ENCODE data around the gene TPCN1.

DNA sequence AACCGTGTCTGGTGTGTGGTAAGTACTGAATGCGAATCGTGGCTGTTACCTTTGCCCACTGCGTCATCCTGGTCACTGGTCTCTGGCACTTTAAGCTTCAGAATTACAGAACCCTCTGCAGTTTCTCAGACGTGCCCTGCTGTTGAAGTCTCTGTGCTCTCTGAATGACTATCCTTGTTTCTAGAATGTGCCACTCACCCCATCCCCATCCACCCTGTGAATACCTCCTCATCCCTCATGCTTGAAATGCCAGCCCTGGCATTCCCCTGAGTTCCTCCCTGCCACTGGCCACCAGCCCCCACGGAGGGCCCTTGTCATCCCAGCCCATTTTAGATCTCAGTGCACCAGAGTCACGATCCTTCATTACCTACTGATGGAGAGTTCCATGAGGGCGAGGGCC is 21.3 kb downstream of the TPCN1 start:
- TF ChIP-seq, protein P1, sequence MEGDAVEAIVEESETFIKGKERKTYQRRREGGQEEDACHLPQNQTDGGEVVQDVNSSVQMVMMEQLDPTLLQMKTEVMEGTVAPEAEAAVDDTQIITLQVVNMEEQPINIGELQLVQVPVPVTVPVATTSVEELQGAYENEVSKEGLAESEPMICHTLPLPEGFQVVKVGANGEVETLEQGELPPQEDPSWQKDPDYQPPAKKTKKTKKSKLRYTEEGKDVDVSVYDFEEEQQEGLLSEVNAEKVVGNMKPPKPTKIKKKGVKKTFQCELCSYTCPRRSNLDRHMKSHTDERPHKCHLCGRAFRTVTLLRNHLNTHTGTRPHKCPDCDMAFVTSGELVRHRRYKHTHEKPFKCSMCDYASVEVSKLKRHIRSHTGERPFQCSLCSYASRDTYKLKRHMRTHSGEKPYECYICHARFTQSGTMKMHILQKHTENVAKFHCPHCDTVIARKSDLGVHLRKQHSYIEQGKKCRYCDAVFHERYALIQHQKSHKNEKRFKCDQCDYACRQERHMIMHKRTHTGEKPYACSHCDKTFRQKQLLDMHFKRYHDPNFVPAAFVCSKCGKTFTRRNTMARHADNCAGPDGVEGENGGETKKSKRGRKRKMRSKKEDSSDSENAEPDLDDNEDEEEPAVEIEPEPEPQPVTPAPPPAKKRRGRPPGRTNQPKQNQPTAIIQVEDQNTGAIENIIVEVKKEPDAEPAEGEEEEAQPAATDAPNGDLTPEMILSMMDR (IDR thresholded peaks at IDR 0.05; ENCODE audit: insufficient read depth, low read length, poor library complexity, severe bottlenecking) = no peak
- TF ChIP-seq EZH2phosphoT487 (conservative IDR thresholded peaks at IDR 0.05; ENCODE audit: low read length) = no peak
